ENCODE results near the gene RNF169. TPM values are rescaled to one million over a fixed set of nuclear protein-coding genes. Genes with fewer than 3 reads are reported as not detected.

Gene RNF169
- total and polyA plus RNA-seq, 4 donors, result 4.4 to 34.8 (median 12.7) TPM

GRCh38 chr11:74780248-74781005 lies 31.8 kb downstream of the RNF169 start:
- H3K4me1 ChIP-seq (ENCODE audit: control insufficient read depth in 5 of 5, insufficient read depth in 5 of 5, low read length in 5 of 5), result peaks cover 8 to 29% (median 12%) of the 10 kb centered on the region in 5 donors

GRCh38 chr11:74783241-74783871 lies 34.7 kb downstream of the RNF169 start:
- ATAC-seq (ENCODE audit: insufficient read depth, low FRiP score), result peak; percentile 64
- no peak overlapping the region for H3K4me3 ChIP-seq
- no peak overlapping the region for H3K27ac ChIP-seq (ENCODE audit: low read depth in 1 of 2, low read length in 1 of 2)
- no peaks in the 10 kb centered on the region for H3K9me3 ChIP-seq (ENCODE audit: control insufficient read depth in 4 of 4, insufficient read depth in 3 of 4, low read length in 3 of 4)
- 12 to 28% methylated on average over 2 of the region's 2 CpGs for WGBS, 2 donors
- H3K27me3 ChIP-seq (ENCODE audit: control insufficient read depth in 3 of 3, insufficient read depth in 3 of 3, low read length in 2 of 3), result no peaks in the 10 kb centered on the region
- peaks cover 6 to 24% (median 12%) of the 10 kb centered on the region in 5 donors for H3K4me1 ChIP-seq (ENCODE audit: control insufficient read depth in 5 of 5, insufficient read depth in 5 of 5, low read length in 5 of 5)
- DNase-seq, result peak in 1 of 3 donors; percentile 13
- no peak for TF ChIP-seq CTCF (IDR thresholded peaks at IDR 0.05; ENCODE audit: control extremely low read depth, extremely low read depth)
- H3K9ac ChIP-seq (ENCODE audit: insufficient read depth in 1 of 2, low read length in 2 of 2), result no peak overlapping the region
- H3K36me3 ChIP-seq (ENCODE audit: control insufficient read depth in 4 of 4, insufficient read depth in 4 of 4, low read length in 4 of 4), result no peaks in the 10 kb centered on the region

More at GRCh38 chr11:74780248-74781005, 31.8 kb downstream of the RNF169 start:
- DNase-seq, result peak; percentile 15 to 67 (median 66)
- ATAC-seq (ENCODE audit: insufficient read depth, low FRiP score), result no peak
- H3K9ac ChIP-seq (ENCODE audit: insufficient read depth in 1 of 2, low read length in 2 of 2), result peak overlapping the region in 1 of 2 donors; percentile 43
- TF ChIP-seq CTCF (IDR thresholded peaks at IDR 0.05; ENCODE audit: control extremely low read depth, extremely low read depth), result no peak
- no peaks in the 10 kb centered on the region for H3K9me3 ChIP-seq (ENCODE audit: control insufficient read depth in 4 of 4, insufficient read depth in 3 of 4, low read length in 3 of 4)
- no peaks in the 10 kb centered on the region for H3K36me3 ChIP-seq (ENCODE audit: control insufficient read depth in 4 of 4, insufficient read depth in 4 of 4, low read length in 4 of 4)
- H3K4me3 ChIP-seq, result no peak overlapping the region
- H3K27me3 ChIP-seq (ENCODE audit: control insufficient read depth in 3 of 3, insufficient read depth in 3 of 3, low read length in 2 of 3), result no peaks in the 10 kb centered on the region
- WGBS, 2 donors, result 86 to 90% methylated on average over 4 of the region's 4 CpGs
- H3K27ac ChIP-seq (ENCODE audit: low read depth in 1 of 2, low read length in 1 of 2), result no peak overlapping the region

- H3K4me3 ChIP-seq, result no peak overlapping the region
- ATAC-seq (ENCODE audit: insufficient read depth, low FRiP score), result no peak
- peak in 2 of 3 donors; percentile 22 to 35 for DNase-seq
- no peak overlapping the region for H3K27ac ChIP-seq (ENCODE audit: low read depth in 1 of 2, low read length in 1 of 2)
- TF ChIP-seq CTCF (IDR thresholded peaks at IDR 0.05; ENCODE audit: control extremely low read depth, extremely low read depth), result no peak
- 82 to 87% methylated on average over 5 of the region's 5 CpGs for WGBS, 2 donors
- peaks cover 6 to 24% (median 12%) of the 10 kb centered on the region in 5 donors for H3K4me1 ChIP-seq (ENCODE audit: control insufficient read depth in 5 of 5, insufficient read depth in 5 of 5, low read length in 5 of 5)
- H3K36me3 ChIP-seq (ENCODE audit: control insufficient read depth in 4 of 4, insufficient read depth in 4 of 4, low read length in 4 of 4), result no peaks in the 10 kb centered on the region
- no peaks in the 10 kb centered on the region for H3K27me3 ChIP-seq (ENCODE audit: control insufficient read depth in 3 of 3, insufficient read depth in 3 of 3, low read length in 2 of 3)
- H3K9me3 ChIP-seq (ENCODE audit: control insufficient read depth in 4 of 4, insufficient read depth in 3 of 4, low read length in 3 of 4), result no peaks in the 10 kb centered on the region
- H3K9ac ChIP-seq (ENCODE audit: insufficient read depth in 1 of 2, low read length in 2 of 2), result no peak overlapping the region
These were observed 35.6 kb downstream of the RNF169 start for GRCh38 chr11:74784234-74784633.
